T-helper 2 cell treated with Interferon-gamma antibody and Interleukin-4, amounts not matched to agents 5 μg/mL and 100 μg/mL, for 36 hours (primary cell): Measurements from ENCODE around the gene NEURL1B.
"Not testable (repeated sequence)": the region's sequence is repeated elsewhere in the genome, so short reads cannot be mapped to it uniquely, and the experiment has no call there.

Experiments
- DNase-seq: peaks from one replicate; pipeline ENCODE4 v3.0.0; 2021; ENCODE audit warnings: low spot score
- H3K27ac Mint-ChIP-seq: one replicate; pipeline ENCODE4 v1.8.0; 2021; ENCODE audit warnings: mild to moderate bottlenecking, mixed read lengths
- H3K27me3 Mint-ChIP-seq: one replicate; pipeline ENCODE4 v1.8.0; 2021; ENCODE audit warnings: low read depth, mixed read lengths
- H3K36me3 Mint-ChIP-seq: one replicate; pipeline ENCODE4 v1.8.0; 2021; ENCODE audit warnings: low read depth, mixed read lengths
- H3K4me1 Mint-ChIP-seq: one replicate; pipeline ENCODE4 v1.8.0; 2021; ENCODE audit warnings: low read depth, mixed read lengths
- H3K4me3 Mint-ChIP-seq: one replicate; pipeline ENCODE4 v1.8.0; 2022; ENCODE audit warnings: mild to moderate bottlenecking, moderate library complexity, mixed read lengths
- H3K9me3 Mint-ChIP-seq: one replicate; pipeline ENCODE4 v1.8.0; 2021; ENCODE audit warnings: mixed read lengths

NEURL1B gene

DNA sequence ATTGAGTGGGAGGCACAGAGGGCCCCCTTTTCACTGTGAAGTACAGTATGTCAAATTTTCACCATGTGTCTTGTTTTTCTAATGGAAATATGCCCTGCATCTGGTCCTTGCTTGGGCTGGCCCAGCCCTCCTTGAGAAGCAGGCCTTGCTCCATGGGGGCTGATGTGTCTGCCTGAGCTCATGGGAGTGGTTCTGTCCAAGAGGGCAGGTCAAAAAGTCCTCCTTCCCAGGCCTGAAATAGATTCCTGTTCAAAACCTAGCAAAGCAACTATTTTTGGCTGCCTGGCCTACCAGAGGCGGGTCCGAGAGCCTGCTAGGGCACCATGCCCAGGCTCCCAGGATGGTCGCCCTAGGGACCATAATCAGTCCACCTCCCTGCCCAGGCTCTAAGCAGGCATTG lies 40.5 kb upstream of the NEURL1B start:
- no peak overlapping the region for H3K27ac Mint-ChIP-seq
- no peaks in the 10 kb centered on the region for H3K27me3 Mint-ChIP-seq
- no peaks in the 10 kb centered on the region for H3K9me3 Mint-ChIP-seq
- no peaks in the 10 kb centered on the region for H3K4me1 Mint-ChIP-seq
- no peak overlapping the region for H3K4me3 Mint-ChIP-seq
- DNase-seq = no peak
- no peaks in the 10 kb centered on the region for H3K36me3 Mint-ChIP-seq

DNA sequence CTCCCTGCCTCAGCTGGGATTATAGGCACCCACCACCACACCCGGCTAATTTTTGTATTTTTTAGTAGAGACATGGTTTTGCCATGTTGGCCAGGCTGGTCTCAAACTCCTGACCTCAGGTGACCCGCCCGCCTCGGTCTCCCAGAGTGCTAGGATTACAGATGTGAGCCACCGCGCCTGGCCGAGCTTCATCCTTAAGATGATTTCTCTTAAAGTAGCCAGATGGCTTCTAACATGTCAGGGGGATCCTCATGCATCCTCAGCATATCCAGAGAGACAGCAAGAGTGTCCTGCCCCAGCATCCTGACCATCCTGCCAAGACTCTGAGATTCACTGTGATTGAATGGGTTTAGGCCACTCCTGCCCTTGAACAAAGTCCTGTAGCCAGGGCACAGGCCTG lies 39.5 kb upstream of the NEURL1B start:
- not testable (repeated sequence) for H3K27me3 Mint-ChIP-seq, H3K9me3 Mint-ChIP-seq, DNase-seq, H3K4me1 Mint-ChIP-seq, H3K4me3 Mint-ChIP-seq, H3K27ac Mint-ChIP-seq, H3K36me3 Mint-ChIP-seq

DNA sequence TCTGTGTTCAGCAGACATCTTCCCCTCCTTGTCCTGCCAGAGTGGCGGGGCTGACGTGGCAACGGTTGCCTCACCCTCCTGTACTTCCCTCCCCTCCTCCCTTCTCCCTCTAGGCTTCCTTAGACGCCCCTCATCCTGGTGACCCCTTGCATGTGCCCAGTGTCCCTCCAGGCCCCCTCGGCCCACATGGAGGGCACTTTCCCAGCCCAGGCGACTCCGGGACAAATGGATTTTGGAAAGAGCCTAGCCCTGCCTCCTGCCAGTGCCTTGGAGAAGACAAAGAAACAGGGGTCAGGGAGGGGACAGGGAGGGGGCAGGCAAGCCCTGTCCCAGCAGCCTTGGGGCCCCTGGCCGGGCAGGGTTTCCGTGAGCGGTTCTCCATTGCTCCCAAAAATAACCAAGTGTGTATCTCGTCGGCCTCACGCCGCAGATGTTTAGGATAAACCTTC lies 38.3 kb upstream of the NEURL1B start:
- DNase-seq = no peak
- no peaks in the 10 kb centered on the region for H3K4me1 Mint-ChIP-seq
- no peak overlapping the region for H3K27ac Mint-ChIP-seq

GRCh38 chr5:172603251-172603806 lies 37.7 kb upstream of the NEURL1B start:
- Mint-ChIP-seq H3K4me3 (no peak overlapping the region), H3K27me3 (no peaks in the 10 kb centered on the region), H3K27ac (no peak overlapping the region), H3K36me3 (no peaks in the 10 kb centered on the region), H3K9me3 (no peaks in the 10 kb centered on the region), H3K4me1 (no peaks in the 10 kb centered on the region)
- no peak for DNase-seq

More for the DNA sequence above, 38.3 kb upstream of the NEURL1B start:
- Mint-ChIP-seq H3K36me3 (no peaks in the 10 kb centered on the region), H3K27me3 (no peaks in the 10 kb centered on the region), H3K9me3 (no peaks in the 10 kb centered on the region), H3K4me3 (no peak overlapping the region)

GRCh38 chr5:172605466-172605865 lies 35.6 kb upstream of the NEURL1B start:
- H3K27ac Mint-ChIP-seq = no peak overlapping the region
- no peaks in the 10 kb centered on the region for H3K9me3 Mint-ChIP-seq
- H3K27me3 Mint-ChIP-seq = no peaks in the 10 kb centered on the region
- no peak for DNase-seq
- H3K4me3 Mint-ChIP-seq = no peak overlapping the region
- no peaks in the 10 kb centered on the region for H3K4me1 Mint-ChIP-seq
- no peaks in the 10 kb centered on the region for H3K36me3 Mint-ChIP-seq

DNA sequence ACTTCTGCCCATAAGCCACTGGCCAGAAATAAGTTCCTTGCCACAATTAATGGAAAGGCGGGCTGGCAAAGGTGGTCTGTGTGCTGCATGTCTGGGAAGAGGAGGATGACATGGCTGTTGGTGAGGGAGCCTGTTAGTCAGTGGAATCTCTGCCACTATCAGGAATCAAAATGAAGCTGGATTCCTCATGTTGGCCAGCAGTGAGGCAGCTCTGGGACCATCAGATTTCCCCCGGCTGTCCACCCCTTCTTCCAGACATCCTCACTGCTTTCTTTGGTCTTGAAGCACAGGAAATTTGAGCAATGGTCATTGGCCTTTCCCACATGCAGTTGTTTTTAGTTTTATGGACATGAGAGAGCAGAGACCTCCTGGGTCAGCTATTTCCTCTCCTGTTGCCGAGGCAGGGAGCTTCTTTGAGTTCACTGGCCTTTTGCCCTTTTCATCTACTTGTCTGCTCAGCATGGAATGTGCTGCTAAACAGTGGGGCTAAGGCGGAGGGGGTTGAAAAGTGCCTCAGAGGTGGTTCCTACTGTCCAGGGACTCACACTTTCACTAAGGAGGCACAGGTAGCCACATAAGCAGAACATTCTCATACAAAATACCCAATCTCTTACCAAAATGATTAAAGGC lies 34.8 kb upstream of the NEURL1B start:
- H3K27me3 Mint-ChIP-seq = no peaks in the 10 kb centered on the region
- H3K4me1 Mint-ChIP-seq = no peaks in the 10 kb centered on the region
- H3K36me3 Mint-ChIP-seq = no peaks in the 10 kb centered on the region
- H3K4me3 Mint-ChIP-seq = no peak overlapping the region
- no peak overlapping the region for H3K27ac Mint-ChIP-seq
- no peaks in the 10 kb centered on the region for H3K9me3 Mint-ChIP-seq
- DNase-seq = no peak

DNA sequence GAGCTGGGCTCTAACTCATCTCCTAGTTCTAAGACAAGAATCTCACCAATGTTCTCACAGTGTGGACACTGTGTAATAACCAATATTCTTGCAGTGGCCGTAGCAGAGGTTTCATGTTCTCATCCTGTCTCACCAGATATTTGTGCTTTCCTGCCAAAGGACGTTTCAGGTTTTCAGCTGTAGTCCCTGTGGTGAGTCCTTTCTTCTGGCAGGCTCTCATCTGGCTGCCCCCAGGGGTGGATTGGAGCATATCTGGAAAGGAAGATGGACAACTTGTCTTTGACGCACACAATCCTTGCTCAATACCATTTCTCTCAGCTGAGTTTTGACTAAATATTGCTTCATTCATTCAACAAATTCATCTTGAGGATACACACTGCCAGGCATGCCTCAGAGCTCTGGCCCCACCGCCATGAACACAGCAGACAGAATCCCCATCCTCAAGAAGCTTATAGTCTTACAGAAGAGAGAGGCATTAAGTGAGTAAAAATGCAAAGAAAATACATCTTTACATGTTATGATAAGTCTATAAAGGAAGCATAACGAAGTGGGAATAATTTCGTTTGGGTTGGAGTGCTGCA lies 33.8 kb upstream of the NEURL1B start:
- no peak for DNase-seq
- no peaks in the 10 kb centered on the region for H3K27me3 Mint-ChIP-seq
- H3K4me1 Mint-ChIP-seq = no peaks in the 10 kb centered on the region
- no peak overlapping the region for H3K4me3 Mint-ChIP-seq
- no peaks in the 10 kb centered on the region for H3K36me3 Mint-ChIP-seq
- no peaks in the 10 kb centered on the region for H3K9me3 Mint-ChIP-seq
- H3K27ac Mint-ChIP-seq = no peak overlapping the region

- no peaks in the 10 kb centered on the region for H3K9me3 Mint-ChIP-seq
- no peak overlapping the region for H3K27ac Mint-ChIP-seq
- H3K36me3 Mint-ChIP-seq = no peaks in the 10 kb centered on the region
- no peak overlapping the region for H3K4me3 Mint-ChIP-seq
- no peaks in the 10 kb centered on the region for H3K4me1 Mint-ChIP-seq
- no peak for DNase-seq
- no peaks in the 10 kb centered on the region for H3K27me3 Mint-ChIP-seq
Observed at GRCh38 chr5:172608773-172609172, 32.3 kb upstream of the NEURL1B start.

- Mint-ChIP-seq H3K4me1 (no peaks in the 10 kb centered on the region), H3K4me3 (no peak overlapping the region), H3K27me3 (no peaks in the 10 kb centered on the region), H3K36me3 (no peaks in the 10 kb centered on the region), H3K27ac (no peak overlapping the region), H3K9me3 (no peaks in the 10 kb centered on the region)
- DNase-seq = no peak
Observed at GRCh38 chr5:172610643-172611042, 30.4 kb upstream of the NEURL1B start.

GRCh38 chr5:172611913-172612312 lies 29.1 kb upstream of the NEURL1B start:
- no peak for DNase-seq
- H3K27me3 Mint-ChIP-seq = no peaks in the 10 kb centered on the region
- H3K27ac Mint-ChIP-seq = no peak overlapping the region
- no peak overlapping the region for H3K4me3 Mint-ChIP-seq
- H3K9me3 Mint-ChIP-seq = no peaks in the 10 kb centered on the region
- H3K36me3 Mint-ChIP-seq = no peaks in the 10 kb centered on the region
- H3K4me1 Mint-ChIP-seq = no peaks in the 10 kb centered on the region

- Mint-ChIP-seq H3K36me3 (no peaks in the 10 kb centered on the region), H3K9me3 (no peaks in the 10 kb centered on the region), H3K27me3 (no peaks in the 10 kb centered on the region), H3K27ac (no peak overlapping the region), H3K4me3 (no peak overlapping the region), H3K4me1 (no peaks in the 10 kb centered on the region)
- DNase-seq = no peak
Observed at GRCh38 chr5:172612771-172613170, 28.3 kb upstream of the NEURL1B start.

DNA sequence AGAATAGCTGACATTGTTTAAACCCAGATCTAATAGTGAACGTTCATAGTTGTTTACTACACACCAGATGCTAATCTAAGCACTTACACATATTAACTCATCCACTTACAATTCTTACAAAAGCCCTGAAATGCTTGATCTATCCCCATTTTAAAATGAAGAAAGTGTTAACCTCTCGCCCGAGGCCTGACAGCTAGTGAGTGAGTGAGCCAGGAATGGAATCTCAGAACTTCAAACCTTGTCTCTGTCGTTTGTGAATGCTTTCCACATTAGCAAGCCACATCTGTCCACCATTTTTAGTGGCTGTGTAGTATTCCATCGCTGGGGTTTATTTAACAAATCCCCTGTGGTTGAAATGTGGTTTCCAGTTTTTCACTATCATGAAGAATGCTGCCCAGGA lies 24.9 kb upstream of the NEURL1B start:
- Mint-ChIP-seq H3K27me3 (no peaks in the 10 kb centered on the region), H3K36me3 (no peaks in the 10 kb centered on the region), H3K4me1 (no peaks in the 10 kb centered on the region), H3K9me3 (no peaks in the 10 kb centered on the region), H3K27ac (no peak overlapping the region), H3K4me3 (no peak overlapping the region)
- DNase-seq = no peak

GRCh38 chr5:172616730-172617129 lies 24.3 kb upstream of the NEURL1B start:
- H3K9me3 Mint-ChIP-seq = no peaks in the 10 kb centered on the region
- no peaks in the 10 kb centered on the region for H3K27me3 Mint-ChIP-seq
- no peak for DNase-seq
- no peak overlapping the region for H3K4me3 Mint-ChIP-seq
- no peaks in the 10 kb centered on the region for H3K36me3 Mint-ChIP-seq
- no peaks in the 10 kb centered on the region for H3K4me1 Mint-ChIP-seq
- no peak overlapping the region for H3K27ac Mint-ChIP-seq

DNA sequence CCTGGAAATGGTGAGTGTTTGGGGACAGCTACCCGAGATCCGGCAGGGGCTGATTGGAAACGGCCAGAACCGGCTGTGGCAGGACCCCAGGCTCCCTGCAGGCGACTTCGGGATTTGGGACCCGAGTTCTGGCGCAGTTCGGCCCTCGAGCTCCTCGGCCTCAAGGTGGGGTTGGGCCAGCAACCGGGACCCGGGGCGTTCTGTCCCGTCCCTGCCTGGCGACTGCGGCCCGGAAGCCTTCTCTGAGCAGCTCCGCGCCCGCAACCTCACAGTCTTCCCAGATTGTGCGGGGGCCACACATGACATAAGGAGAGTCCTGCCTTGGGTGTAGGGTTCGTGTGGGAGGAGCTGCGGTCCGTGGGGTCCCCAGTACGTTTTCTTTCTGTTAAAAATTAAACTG lies 23.2 kb upstream of the NEURL1B start:
- H3K36me3 Mint-ChIP-seq = no peaks in the 10 kb centered on the region
- no peaks in the 10 kb centered on the region for H3K9me3 Mint-ChIP-seq
- H3K4me1 Mint-ChIP-seq = no peaks in the 10 kb centered on the region
- H3K4me3 Mint-ChIP-seq = no peak overlapping the region
- DNase-seq = no peak
- no peaks in the 10 kb centered on the region for H3K27me3 Mint-ChIP-seq
- no peak overlapping the region for H3K27ac Mint-ChIP-seq
